ENCODE measurements around the gene UNG. TPM values are rescaled to one million over a fixed set of nuclear protein-coding genes. Genes with fewer than 3 reads are reported as not detected.

The UNG gene
- total RNA-seq, 1 experiment from 2014 or later = 74.4 TPM

- ChIA-PET POLR2A (no interaction called here), CTCF (interaction anchor here (0.6 kb wide), 1 partner anchor 220 kb away, joined by 3 read pairs; no protein-coding TSS in a partner anchor)
These were observed 19.2 kb downstream of the UNG start for GRCh38 chr12:109116611-109116949.

GRCh38 chr12:109120095-109120494 is 22.7 kb downstream of the UNG start:
- ATAC-seq = no peak
- TF ChIP-seq POLR2AphosphoS5 (IDR thresholded peaks at IDR 0.05; ENCODE audit: low read depth, low read length) (no peak), SIN3A (IDR thresholded peaks at IDR 0.05; ENCODE audit: borderline replicate concordance, insufficient read depth, low read depth, low read length) (no peak), TCF7L2 (IDR thresholded peaks at IDR 0.05; ENCODE audit: low read depth, low read length) (no peak), REST (IDR thresholded peaks at IDR 0.05; ENCODE audit: insufficient read depth in 1 of 2, low read depth in 2 of 2, low read length in 1 of 2) (no peak)
- TF ChIP-seq, protein P1, sequence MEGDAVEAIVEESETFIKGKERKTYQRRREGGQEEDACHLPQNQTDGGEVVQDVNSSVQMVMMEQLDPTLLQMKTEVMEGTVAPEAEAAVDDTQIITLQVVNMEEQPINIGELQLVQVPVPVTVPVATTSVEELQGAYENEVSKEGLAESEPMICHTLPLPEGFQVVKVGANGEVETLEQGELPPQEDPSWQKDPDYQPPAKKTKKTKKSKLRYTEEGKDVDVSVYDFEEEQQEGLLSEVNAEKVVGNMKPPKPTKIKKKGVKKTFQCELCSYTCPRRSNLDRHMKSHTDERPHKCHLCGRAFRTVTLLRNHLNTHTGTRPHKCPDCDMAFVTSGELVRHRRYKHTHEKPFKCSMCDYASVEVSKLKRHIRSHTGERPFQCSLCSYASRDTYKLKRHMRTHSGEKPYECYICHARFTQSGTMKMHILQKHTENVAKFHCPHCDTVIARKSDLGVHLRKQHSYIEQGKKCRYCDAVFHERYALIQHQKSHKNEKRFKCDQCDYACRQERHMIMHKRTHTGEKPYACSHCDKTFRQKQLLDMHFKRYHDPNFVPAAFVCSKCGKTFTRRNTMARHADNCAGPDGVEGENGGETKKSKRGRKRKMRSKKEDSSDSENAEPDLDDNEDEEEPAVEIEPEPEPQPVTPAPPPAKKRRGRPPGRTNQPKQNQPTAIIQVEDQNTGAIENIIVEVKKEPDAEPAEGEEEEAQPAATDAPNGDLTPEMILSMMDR (IDR thresholded peaks at IDR 0.05) = no peak
- POLR2A ChIA-PET = interaction anchor here (0.7 kb wide), 1 partner anchor 35 kb away, joined by 9 read pairs; no protein-coding TSS in a partner anchor
- no peak overlapping the region for H3K4me3 ChIP-seq (ENCODE audit: low read depth in 2 of 2, low read length in 2 of 2)
- H3K36me3 ChIP-seq (ENCODE audit: control insufficient read depth, insufficient read depth, low read length) = no peaks in the 10 kb centered on the region
- H3K27ac ChIP-seq (ENCODE audit: low read length) = no peak overlapping the region
- intact Hi-C loops (cut with micrococcal nuclease; ENCODE audit: unreplicated experiment) = no loop called here
- CTCF ChIA-PET = no interaction called here
- H3K27me3 ChIP-seq (ENCODE audit: control insufficient read depth, insufficient read depth, low read length) = no peaks in the 10 kb centered on the region
- H3K9me3 ChIP-seq (ENCODE audit: control insufficient read depth, insufficient read depth, low read depth, low read length) = no peaks in the 10 kb centered on the region
- BruUV-seq (replicated peaks) = no TSS peak
- in situ Hi-C loops (cut with HindIII; ENCODE audit: low pct_unique_long_range_greater_than_20kb, low sequenced_read_pairs) = no loop called here
- DNase-seq (ENCODE audit: low read depth, low spot score) = no peak
- H3K4me1 ChIP-seq (ENCODE audit: control insufficient read depth, insufficient read depth, low read length) = no peaks in the 10 kb centered on the region

More at GRCh38 chr12:109116611-109116949, 19.2 kb downstream of the UNG start:
- Histone ChIP-seq H3K27me3 (ENCODE audit: control insufficient read depth, insufficient read depth, low read length) (no peaks in the 10 kb centered on the region), H3K9me3 (ENCODE audit: control insufficient read depth, insufficient read depth, low read depth, low read length) (no peaks in the 10 kb centered on the region), H3K4me1 (ENCODE audit: control insufficient read depth, insufficient read depth, low read length) (peaks cover 9% of the 10 kb centered on the region; the same call in 1 of the 2 replicates), H3K4me3 (ENCODE audit: low read depth in 2 of 2, low read length in 2 of 2) (no peak overlapping the region), H3K27ac (ENCODE audit: low read length) (no peak overlapping the region), H3K36me3 (ENCODE audit: control insufficient read depth, insufficient read depth, low read length) (no peaks in the 10 kb centered on the region)
- BruUV-seq (replicated peaks) = no TSS peak
- ATAC-seq = no peak
- in situ Hi-C loops (cut with HindIII; ENCODE audit: low pct_unique_long_range_greater_than_20kb, low sequenced_read_pairs) = no loop called here
- TF ChIP-seq POLR2AphosphoS5 (IDR thresholded peaks at IDR 0.05; ENCODE audit: low read depth, low read length) (no peak), REST (IDR thresholded peaks at IDR 0.05; ENCODE audit: insufficient read depth in 1 of 2, low read depth in 2 of 2, low read length in 1 of 2) (no peak), TCF7L2 (IDR thresholded peaks at IDR 0.05; ENCODE audit: low read depth, low read length) (no peak), SIN3A (IDR thresholded peaks at IDR 0.05; ENCODE audit: borderline replicate concordance, insufficient read depth, low read depth, low read length) (no peak)
- TF ChIP-seq, protein P1 (IDR thresholded peaks at IDR 0.05) = no peak
- intact Hi-C loops (cut with micrococcal nuclease; ENCODE audit: unreplicated experiment) = loop anchor here (10.0 kb wide), 1 partner anchor 138 kb away; no protein-coding TSS in a partner anchor
- no peak for DNase-seq (ENCODE audit: low read depth, low spot score)
